Measurements from ENCODE around the gene ZNF689.
A peak's percentile ranks its signal among the peaks of the same experiment; 100 is the strongest.

ZNF689 gene

DNA sequence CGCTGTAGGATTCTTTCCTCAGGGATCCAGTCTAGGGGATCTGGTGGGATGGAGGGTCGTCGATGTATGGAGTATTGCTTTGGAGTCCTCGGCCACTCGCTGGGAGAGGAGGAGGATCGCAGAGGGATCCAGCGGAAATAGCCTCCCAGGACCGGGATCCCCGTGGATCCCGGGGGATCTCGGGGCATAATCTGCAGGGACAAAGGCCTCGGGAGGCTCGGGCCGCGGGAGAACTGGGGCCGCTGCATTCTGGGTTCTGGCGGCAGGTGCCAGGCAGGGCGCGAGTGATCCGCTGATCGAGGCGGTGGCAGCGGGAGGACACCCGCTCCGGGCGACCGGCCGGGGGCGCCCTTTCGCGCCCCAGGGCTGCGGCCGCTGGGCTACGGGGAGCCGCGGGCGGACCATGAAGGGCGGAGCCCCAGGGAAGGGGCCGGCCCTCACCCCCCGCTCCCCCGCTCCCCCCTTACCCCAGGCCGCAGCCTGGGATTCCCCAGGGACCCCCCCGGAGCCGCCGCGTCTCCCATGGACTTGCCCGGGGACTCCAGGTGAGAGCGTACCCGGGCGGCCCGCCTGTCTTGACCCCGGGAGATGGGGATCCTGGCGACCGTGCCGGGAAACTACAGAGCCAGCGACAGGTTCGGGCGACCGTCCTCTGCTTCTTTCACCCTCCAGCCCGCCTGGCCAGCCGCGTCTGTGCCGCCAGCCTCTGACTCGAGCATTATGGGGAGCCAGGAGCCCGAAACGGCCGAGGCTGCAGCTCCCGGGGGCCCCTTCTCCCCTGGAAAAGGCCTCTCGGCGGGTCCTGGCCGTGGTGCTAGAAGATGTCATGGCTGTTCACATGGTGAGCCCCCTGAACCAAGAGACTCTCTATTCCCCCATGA, 41.2 kb upstream of the ZNF689 start (continued):
- TF ChIP-seq, protein P1, sequence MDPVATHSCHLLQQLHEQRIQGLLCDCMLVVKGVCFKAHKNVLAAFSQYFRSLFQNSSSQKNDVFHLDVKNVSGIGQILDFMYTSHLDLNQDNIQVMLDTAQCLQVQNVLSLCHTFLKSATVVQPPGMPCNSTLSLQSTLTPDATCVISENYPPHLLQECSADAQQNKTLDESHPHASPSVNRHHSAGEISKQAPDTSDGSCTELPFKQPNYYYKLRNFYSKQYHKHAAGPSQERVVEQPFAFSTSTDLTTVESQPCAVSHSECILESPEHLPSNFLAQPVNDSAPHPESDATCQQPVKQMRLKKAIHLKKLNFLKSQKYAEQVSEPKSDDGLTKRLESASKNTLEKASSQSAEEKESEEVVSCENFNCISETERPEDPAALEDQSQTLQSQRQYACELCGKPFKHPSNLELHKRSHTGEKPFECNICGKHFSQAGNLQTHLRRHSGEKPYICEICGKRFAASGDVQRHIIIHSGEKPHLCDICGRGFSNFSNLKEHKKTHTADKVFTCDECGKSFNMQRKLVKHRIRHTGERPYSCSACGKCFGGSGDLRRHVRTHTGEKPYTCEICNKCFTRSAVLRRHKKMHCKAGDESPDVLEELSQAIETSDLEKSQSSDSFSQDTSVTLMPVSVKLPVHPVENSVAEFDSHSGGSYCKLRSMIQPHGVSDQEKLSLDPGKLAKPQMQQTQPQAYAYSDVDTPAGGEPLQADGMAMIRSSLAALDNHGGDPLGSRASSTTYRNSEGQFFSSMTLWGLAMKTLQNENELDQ (tag by site-specific recombination; IDR thresholded peaks at IDR 0.05; ENCODE audit: low read depth) = no peak
- no peak for TF ChIP-seq KLF16 (tag by site-specific recombination; IDR thresholded peaks at IDR 0.05)
- TF ChIP-seq, protein P2, sequence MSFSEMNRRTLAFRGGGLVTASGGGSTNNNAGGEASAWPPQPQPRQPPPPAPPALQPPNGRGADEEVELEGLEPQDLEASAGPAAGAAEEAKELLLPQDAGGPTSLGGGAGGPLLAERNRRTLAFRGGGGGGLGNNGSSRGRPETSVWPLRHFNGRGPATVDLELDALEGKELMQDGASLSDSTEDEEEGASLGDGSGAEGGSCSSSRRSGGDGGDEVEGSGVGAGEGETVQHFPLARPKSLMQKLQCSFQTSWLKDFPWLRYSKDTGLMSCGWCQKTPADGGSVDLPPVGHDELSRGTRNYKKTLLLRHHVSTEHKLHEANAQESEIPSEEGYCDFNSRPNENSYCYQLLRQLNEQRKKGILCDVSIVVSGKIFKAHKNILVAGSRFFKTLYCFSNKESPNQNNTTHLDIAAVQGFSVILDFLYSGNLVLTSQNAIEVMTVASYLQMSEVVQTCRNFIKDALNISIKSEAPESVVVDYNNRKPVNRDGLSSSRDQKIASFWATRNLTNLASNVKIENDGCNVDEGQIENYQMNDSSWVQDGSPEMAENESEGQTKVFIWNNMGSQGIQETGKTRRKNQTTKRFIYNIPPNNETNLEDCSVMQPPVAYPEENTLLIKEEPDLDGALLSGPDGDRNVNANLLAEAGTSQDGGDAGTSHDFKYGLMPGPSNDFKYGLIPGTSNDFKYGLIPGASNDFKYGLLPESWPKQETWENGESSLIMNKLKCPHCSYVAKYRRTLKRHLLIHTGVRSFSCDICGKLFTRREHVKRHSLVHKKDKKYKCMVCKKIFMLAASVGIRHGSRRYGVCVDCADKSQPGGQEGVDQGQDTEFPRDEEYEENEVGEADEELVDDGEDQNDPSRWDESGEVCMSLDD (tag by site-specific recombination; IDR thresholded peaks at IDR 0.05) = no peak
- TF ChIP-seq, protein P3, sequence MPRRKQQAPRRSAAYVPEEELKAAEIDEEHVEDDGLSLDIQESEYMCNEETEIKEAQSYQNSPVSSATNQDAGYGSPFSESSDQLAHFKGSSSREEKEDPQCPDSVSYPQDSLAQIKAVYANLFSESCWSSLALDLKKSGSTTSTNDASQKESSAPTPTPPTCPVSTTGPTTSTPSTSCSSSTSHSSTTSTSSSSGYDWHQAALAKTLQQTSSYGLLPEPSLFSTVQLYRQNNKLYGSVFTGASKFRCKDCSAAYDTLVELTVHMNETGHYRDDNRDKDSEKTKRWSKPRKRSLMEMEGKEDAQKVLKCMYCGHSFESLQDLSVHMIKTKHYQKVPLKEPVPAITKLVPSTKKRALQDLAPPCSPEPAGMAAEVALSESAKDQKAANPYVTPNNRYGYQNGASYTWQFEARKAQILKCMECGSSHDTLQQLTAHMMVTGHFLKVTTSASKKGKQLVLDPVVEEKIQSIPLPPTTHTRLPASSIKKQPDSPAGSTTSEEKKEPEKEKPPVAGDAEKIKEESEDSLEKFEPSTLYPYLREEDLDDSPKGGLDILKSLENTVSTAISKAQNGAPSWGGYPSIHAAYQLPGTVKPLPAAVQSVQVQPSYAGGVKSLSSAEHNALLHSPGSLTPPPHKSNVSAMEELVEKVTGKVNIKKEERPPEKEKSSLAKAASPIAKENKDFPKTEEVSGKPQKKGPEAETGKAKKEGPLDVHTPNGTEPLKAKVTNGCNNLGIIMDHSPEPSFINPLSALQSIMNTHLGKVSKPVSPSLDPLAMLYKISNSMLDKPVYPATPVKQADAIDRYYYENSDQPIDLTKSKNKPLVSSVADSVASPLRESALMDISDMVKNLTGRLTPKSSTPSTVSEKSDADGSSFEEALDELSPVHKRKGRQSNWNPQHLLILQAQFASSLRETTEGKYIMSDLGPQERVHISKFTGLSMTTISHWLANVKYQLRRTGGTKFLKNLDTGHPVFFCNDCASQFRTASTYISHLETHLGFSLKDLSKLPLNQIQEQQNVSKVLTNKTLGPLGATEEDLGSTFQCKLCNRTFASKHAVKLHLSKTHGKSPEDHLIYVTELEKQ (tag by site-specific recombination; IDR thresholded peaks at IDR 0.05; ENCODE audit: borderline replicate concordance) = no peak
- TF ChIP-seq ZFP3 (tag by site-specific recombination; IDR thresholded peaks at IDR 0.05; ENCODE audit: low read depth) = no peak
- TF ChIP-seq ZNF221 (tag by site-specific recombination; IDR thresholded peaks at IDR 0.05; ENCODE audit: borderline replicate concordance) = no peak
- no peak for TF ChIP-seq ZNF302 (tag by site-specific recombination; IDR thresholded peaks at IDR 0.05; ENCODE audit: low read depth)
- TF ChIP-seq, protein P4, sequence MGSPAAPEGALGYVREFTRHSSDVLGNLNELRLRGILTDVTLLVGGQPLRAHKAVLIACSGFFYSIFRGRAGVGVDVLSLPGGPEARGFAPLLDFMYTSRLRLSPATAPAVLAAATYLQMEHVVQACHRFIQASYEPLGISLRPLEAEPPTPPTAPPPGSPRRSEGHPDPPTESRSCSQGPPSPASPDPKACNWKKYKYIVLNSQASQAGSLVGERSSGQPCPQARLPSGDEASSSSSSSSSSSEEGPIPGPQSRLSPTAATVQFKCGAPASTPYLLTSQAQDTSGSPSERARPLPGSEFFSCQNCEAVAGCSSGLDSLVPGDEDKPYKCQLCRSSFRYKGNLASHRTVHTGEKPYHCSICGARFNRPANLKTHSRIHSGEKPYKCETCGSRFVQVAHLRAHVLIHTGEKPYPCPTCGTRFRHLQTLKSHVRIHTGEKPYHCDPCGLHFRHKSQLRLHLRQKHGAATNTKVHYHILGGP (tag by site-specific recombination; IDR thresholded peaks at IDR 0.05) = no peak
- TF ChIP-seq, protein P5, sequence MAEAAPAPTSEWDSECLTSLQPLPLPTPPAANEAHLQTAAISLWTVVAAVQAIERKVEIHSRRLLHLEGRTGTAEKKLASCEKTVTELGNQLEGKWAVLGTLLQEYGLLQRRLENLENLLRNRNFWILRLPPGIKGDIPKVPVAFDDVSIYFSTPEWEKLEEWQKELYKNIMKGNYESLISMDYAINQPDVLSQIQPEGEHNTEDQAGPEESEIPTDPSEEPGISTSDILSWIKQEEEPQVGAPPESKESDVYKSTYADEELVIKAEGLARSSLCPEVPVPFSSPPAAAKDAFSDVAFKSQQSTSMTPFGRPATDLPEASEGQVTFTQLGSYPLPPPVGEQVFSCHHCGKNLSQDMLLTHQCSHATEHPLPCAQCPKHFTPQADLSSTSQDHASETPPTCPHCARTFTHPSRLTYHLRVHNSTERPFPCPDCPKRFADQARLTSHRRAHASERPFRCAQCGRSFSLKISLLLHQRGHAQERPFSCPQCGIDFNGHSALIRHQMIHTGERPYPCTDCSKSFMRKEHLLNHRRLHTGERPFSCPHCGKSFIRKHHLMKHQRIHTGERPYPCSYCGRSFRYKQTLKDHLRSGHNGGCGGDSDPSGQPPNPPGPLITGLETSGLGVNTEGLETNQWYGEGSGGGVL (tag by site-specific recombination; IDR thresholded peaks at IDR 0.05) = peak; percentile 24
- no peak for TF ChIP-seq ZNF624 (tag by site-specific recombination; IDR thresholded peaks at IDR 0.05)
- TF ChIP-seq, protein P6, sequence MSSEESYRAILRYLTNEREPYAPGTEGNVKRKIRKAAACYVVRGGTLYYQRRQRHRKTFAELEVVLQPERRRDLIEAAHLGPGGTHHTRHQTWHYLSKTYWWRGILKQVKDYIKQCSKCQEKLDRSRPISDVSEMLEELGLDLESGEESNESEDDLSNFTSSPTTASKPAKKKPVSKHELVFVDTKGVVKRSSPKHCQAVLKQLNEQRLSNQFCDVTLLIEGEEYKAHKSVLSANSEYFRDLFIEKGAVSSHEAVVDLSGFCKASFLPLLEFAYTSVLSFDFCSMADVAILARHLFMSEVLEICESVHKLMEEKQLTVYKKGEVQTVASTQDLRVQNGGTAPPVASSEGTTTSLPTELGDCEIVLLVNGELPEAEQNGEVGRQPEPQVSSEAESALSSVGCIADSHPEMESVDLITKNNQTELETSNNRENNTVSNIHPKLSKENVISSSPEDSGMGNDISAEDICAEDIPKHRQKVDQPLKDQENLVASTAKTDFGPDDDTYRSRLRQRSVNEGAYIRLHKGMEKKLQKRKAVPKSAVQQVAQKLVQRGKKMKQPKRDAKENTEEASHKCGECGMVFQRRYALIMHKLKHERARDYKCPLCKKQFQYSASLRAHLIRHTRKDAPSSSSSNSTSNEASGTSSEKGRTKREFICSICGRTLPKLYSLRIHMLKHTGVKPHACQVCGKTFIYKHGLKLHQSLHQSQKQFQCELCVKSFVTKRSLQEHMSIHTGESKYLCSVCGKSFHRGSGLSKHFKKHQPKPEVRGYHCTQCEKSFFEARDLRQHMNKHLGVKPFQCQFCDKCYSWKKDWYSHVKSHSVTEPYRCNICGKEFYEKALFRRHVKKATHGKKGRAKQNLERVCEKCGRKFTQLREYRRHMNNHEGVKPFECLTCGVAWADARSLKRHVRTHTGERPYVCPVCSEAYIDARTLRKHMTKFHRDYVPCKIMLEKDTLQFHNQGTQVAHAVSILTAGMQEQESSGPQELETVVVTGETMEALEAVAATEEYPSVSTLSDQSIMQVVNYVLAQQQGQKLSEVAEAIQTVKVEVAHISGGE (tag by site-specific recombination; conservative IDR thresholded peaks at IDR 0.05; ENCODE audit: low read depth) = peak; percentile 33; the same call in 1 of the 2 replicates
- TF ChIP-seq ZFP37 (tag by site-specific recombination; IDR thresholded peaks at IDR 0.05) = no peak
- no peak for TF ChIP-seq ZNF776 (tag by site-specific recombination; IDR thresholded peaks at IDR 0.05; ENCODE audit: borderline replicate concordance)
- no peak for TF ChIP-seq ZNF248 (tag by site-specific recombination; IDR thresholded peaks at IDR 0.05)
- TF ChIP-seq, protein P7, sequence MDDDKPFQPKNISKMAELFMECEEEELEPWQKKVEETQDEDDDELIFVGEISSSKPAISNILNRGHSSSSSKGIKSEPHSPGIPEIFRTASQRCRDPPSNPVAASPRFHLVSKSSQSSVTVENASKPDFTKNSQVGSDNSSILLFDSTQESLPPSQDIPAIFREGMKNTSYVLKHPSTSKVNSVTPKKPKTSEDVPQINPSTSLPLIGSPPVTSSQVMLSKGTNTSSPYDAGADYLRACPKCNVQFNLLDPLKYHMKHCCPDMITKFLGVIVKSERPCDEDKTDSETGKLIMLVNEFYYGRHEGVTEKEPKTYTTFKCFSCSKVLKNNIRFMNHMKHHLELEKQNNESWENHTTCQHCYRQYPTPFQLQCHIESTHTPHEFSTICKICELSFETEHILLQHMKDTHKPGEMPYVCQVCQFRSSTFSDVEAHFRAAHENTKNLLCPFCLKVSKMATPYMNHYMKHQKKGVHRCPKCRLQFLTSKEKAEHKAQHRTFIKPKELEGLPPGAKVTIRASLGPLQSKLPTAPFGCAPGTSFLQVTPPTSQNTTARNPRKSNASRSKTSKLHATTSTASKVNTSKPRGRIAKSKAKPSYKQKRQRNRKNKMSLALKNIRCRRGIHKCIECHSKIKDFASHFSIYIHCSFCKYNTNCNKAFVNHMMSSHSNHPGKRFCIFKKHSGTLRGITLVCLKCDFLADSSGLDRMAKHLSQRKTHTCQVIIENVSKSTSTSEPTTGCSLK (tag by site-specific recombination; IDR thresholded peaks at IDR 0.05) = no peak
- TF ChIP-seq SALL2 (tag by site-specific recombination; IDR thresholded peaks at IDR 0.05; ENCODE audit: borderline replicate concordance) = no peak
- peak; percentile 99 for TF ChIP-seq ZBTB8A (tag by site-specific recombination; IDR thresholded peaks at IDR 0.05)
- TF ChIP-seq ZNF843 (tag by site-specific recombination; IDR thresholded peaks at IDR 0.05) = no peak; the same call in 1 of the 2 replicates
- no peak for TF ChIP-seq ZNF341 (tag by site-specific recombination; IDR thresholded peaks at IDR 0.05; ENCODE audit: low read depth)

Measured in HEK293 (cell line).